Stimulated activated CD8-positive, alpha-beta memory T cell treated with anti-CD3 and anti-CD28 coated beads, Interleukin-7, amount 100 ng/mL, for 48 hours (primary cell): ENCODE measurements around the gene ATP8B4.
"Not testable (repeated sequence)": the region's sequence is repeated elsewhere in the genome, so short reads cannot be mapped to it uniquely, and the experiment has no call there.

Experiments
- DNase-seq, 2 donors: peaks; one replicate each; pipeline ENCODE4 v3.0.0-alpha.2; 2020; ENCODE audit warnings: low read depth in 1 of 2; ENCODE audit errors: extremely low read depth in 1 of 2

The ATP8B4 gene, protein sequence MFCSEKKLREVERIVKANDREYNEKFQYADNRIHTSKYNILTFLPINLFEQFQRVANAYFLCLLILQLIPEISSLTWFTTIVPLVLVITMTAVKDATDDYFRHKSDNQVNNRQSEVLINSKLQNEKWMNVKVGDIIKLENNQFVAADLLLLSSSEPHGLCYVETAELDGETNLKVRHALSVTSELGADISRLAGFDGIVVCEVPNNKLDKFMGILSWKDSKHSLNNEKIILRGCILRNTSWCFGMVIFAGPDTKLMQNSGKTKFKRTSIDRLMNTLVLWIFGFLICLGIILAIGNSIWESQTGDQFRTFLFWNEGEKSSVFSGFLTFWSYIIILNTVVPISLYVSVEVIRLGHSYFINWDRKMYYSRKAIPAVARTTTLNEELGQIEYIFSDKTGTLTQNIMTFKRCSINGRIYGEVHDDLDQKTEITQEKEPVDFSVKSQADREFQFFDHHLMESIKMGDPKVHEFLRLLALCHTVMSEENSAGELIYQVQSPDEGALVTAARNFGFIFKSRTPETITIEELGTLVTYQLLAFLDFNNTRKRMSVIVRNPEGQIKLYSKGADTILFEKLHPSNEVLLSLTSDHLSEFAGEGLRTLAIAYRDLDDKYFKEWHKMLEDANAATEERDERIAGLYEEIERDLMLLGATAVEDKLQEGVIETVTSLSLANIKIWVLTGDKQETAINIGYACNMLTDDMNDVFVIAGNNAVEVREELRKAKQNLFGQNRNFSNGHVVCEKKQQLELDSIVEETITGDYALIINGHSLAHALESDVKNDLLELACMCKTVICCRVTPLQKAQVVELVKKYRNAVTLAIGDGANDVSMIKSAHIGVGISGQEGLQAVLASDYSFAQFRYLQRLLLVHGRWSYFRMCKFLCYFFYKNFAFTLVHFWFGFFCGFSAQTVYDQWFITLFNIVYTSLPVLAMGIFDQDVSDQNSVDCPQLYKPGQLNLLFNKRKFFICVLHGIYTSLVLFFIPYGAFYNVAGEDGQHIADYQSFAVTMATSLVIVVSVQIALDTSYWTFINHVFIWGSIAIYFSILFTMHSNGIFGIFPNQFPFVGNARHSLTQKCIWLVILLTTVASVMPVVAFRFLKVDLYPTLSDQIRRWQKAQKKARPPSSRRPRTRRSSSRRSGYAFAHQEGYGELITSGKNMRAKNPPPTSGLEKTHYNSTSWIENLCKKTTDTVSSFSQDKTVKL

DNA sequence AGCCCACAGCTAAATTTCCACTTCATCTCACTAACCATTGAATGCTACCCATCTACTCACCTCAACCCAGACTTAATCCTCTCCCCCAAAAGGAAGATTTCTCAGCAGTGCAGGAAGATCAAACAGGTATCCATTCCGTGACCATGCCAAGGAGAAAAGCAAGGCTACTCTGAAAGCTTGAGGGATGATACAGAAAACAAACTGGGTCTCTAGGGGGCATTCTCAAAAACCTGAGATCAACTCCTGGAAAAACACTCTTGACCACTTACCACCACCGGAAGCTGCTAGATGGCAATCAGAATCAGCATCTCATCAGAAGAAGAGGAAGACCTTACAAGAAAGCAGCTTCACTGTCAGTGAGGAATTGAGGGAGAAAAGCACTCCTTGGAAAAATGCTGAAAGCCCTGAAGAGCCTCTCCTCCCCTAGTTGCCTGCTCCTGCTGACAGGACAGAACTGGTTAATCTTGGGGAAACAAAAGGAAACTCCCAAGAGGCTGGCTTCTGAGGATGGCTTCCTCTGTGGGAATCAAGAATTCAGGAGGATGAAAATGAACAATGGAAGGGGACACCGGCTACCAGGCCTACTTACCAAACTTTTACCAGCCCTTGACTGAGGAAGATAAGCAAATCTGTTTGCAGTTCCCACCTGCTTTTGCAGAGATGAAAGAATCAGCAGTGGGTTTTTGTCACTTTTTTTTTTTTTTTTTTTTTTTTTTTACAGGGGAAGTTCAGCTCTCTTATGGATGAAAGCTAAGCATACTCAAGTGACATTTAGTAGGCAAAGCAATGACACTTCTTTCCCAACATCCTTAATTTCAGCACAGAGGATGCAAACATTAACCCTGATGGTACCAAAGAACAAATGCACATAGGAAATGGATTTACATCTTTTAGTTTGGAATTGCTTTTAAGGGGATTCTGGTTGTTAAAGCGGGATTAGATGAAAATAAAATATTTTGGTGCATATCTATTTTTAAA lies at the start of gene ATP8B4:
ATP8B4 (minus strand) TSS at position 171 of the 978 bp plus-strand sequence. CDS start 12,267 bp downstream, outside the sequence.
- DNase-seq, result no peak

GRCh38 chr15:50168379-50168778 lies 49.3 kb upstream of the ATP8B4 start:
- no peak for DNase-seq

DNA sequence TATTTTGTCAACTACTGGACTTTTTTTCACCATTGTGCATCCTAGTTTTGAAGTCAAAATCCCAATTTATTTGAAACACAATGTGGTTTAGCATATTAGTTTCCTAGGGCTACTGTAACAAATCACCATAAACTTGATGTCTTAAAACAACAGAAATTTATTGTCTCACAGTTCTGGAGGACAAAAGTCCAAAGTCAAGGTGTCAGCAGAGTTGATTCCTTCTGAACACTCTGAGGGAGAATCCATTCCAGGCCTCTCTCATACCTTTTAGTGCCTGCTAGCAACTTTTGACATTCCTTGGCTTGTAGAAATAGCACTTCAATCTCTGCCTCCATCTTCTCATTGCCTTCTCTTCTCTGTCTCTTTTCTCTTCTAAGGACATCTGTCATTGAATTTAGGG lies 48.1 kb upstream of the ATP8B4 start:
- no peak for DNase-seq

DNA sequence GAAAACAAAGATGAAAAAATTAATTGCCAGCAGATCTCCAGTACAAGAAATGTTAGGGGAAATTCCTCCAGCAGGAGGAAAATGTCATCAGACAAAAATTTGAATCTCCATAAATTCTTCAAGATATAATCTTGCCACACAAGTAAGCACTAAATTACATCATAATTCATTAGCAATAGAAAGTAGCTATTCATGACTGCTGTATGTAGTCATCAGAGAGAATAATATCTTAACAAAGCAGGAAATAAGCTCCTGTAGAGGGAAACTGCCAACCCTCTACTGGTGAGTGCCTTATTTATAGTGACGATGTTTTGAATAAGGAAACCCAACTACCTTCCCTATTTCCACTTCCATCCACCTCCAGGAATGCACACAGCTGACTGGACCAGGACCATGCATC lies 47.2 kb upstream of the ATP8B4 start:
- DNase-seq, result no peak

GRCh38 chr15:50164458-50164857 lies 45.4 kb upstream of the ATP8B4 start:
- DNase-seq, result no peak

DNA sequence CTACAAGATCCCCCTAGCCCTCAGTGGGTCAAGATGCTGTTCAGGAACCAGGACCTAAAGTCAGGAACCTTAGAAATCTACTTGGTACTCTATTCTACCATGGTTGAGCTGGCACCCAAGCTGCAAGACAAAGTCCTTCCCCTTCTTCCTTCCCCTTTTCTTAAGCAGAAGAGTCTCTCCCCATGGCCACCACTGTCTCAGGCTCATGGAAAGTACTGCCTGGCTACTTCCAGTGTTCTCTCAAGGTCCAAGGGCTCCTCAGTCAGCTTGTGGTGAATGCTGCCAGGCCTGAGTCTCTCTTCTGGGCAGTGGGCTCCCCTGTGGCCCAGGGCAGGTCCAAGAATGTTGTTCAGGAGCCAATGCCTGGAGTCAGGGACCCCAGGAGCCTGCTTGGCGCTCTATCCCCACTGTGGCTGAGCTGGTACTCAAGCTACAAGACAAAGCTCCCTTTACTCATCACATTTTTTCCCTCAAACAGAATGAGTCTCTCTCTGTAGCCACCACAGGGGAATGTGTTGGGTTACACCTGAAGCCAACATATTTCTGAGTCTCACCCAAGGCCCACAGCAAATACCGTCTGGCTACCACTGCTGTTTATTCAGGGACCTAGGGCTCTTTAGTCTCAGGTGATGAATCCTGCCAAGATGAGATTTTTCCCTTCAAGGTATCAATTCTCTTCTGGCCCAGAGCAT lies 44.8 kb upstream of the ATP8B4 start:
- DNase-seq, result no peak

GRCh38 chr15:50162969-50163718 lies 44.1 kb upstream of the ATP8B4 start:
- DNase-seq, result no peak

GRCh38 chr15:50158236-50158635 lies 39.2 kb upstream of the ATP8B4 start:
- DNase-seq, result not testable (repeated sequence)

DNA sequence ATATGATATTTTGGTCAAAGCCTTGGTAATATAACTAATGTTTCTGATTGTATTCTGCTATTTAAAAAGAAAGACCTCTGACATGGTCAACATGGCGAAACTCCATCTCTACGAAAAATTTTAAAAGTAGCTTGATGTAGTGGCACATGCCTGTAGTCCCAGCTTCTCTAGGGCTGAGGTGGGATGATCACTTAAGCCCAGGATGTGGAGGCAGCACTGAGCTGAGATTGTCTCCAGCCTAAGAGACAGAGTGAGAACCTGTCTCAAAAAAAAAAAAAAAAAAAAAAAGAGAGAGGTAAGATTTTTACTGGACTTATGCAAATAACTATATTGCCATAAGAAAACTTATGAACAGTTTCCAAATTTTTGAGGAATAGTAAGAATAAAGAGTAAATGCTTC lies 32.4 kb upstream of the ATP8B4 start:
- DNase-seq, result no peak

DNA sequence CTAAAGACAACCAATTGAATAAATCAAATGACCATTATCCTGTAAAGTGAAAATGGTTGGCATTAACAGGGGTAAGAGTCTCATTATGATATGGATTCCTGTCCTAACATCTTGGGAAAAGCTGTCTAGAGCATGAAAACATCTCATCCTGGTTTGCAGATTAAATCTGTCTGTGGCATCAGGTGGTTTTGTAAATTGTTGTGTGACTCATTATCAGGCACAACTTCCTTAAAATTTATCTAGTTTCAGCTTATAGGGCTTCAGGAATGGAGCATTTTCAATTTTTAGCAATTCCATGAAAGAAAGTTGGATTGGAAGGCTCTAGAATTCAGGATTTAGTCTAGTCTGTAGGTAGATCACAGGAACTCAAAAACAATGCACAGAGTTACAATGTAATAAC lies 31.8 kb upstream of the ATP8B4 start:
- DNase-seq, result no peak

GRCh38 chr15:50150349-50150748 lies 31.3 kb upstream of the ATP8B4 start:
- DNase-seq, result no peak

DNA sequence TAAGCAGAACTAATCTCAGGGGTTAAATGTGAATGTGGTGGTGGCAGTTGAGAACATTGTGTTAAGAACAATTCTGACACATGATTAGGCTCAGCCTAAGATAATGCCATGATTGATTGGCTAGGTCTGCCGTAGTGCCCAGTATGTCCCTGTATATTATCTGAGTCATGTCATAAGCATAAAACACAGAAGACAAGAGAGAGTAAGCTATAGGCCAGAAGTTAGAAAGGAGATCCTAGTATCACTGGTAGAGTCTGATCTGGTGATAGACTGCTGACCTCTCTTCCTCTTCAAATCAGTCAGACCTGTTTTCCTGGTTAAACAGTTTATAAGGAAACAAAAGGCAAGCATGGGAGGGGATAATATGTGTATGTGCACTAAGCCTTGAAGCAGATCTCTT lies 30.1 kb upstream of the ATP8B4 start:
- no peak for DNase-seq

DNA sequence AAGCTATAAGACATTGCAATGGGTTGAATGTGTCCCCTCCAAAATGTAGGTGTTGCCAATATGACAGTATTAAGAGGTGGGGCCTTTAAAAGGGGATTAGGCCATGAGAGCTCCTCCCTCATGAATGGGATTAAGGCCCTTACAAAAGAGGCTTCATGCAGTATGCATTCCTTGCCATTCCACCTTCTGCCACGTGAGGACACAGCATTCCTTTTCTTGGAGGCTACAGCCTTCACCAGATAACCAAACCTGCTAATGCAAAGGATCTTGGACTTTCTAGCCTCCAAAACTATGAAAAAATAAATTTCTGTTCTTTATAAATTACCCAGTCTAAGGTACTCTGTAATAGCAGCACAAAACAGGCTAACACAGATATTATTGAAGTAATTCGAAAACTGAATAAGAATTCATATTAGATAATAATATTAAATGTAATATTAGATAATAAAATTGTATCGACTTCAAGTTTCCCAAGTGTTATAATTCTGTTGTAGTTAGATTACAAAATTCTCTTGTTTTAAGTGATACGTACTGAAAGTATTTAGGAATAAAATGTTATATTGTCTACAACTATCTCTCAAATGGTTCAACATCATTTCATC lies 29.4 kb upstream of the ATP8B4 start:
- DNase-seq, result no peak

DNA sequence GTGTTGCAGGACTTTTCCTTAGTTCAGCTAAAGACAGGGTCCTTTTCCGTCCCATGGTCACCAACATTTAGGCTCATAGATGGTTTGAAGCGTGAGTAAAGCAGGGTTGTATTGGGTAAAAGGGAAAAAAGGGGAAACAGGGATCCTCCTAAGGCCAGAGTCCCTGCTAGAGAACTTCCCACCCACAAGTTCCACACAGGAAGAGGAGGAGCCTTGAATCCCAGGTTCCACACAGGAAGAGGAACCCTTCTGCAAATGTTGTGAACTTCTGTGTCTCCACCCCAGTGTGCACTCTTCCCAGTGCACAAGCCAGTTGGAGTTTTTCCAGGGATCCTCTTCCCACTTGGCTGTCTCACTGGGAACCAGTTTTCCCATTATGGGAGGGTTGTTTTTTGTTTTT lies 27.6 kb upstream of the ATP8B4 start:
- no peak for DNase-seq

DNA sequence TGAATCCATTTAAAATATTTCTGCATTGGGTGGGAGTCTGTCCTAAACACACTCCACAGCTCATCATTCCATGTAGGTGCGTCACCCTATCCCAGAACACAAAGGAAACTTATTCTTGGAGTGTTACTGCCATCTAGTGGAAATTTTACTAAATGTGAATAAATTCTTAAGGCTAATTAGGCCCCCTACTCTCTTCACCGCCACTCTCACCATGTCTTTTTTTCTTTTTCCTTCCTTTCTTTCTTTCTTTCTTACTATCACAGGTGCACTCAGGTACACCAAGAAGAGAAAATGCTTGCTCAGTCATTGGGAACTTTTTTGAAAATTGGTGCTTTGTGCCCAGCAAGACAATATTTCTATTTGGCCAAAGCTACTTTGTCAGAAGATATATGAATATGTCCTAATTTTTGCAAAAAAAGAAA lies 26.4 kb upstream of the ATP8B4 start:
- no peak for DNase-seq

DNA sequence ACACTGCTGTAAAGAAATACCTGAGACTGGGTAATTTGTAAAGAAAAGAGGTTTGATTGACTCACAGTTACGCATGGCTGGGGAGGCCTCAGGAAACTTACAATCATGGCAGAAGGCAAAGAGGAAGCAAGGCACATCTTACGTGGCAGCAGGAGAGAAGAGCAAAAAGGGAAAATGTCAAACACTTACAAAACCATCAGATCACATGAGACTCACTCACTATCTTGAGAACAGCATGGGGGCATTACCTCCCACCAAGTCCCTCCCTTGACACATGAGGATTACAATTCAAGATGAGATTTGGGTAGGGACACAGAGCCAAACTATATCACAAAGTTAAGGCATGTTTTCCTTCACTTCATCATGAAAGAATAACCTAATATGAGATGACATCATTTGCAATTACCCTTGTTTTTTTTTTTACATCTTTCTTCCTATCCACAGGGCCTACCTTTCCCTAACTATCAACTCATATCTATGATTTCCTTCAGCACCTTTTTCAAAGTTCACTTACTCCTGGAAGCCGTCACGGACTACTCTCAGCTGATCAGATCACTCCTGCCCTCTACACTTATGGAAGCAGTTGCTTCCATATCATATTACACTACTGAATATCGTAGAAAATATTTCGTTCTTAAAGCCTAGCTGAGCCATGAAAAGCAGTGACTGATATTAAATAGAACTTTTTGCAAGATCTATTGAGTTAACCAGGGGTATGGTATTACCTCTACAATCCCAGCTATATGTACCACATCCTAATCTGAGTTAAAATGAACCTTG lies 25.5 kb upstream of the ATP8B4 start:
- DNase-seq, result no peak

- no peak for DNase-seq
Observed at GRCh38 chr15:50143255-50143860, 24.3 kb upstream of the ATP8B4 start.
